ENCODE data around the gene CELSR1. TPM values are rescaled to one million over a fixed set of nuclear protein-coding genes. Genes with fewer than 3 reads are reported as not detected.

The CELSR1 gene
- total RNA-seq, 1 experiment from 2014 or later, result 19.6 TPM

- Histone ChIP-seq H3K4me1 (ENCODE audit: control insufficient read depth in 1 of 2, insufficient read depth in 2 of 2, low read length in 2 of 2) (peaks cover 23 to 77% of the 10 kb centered on the region in 2 experiments), H3K4me3 (replicated peaks in 1 of 2; ENCODE audit: low read depth in 1 of 2, low read length in 2 of 2) (no peak overlapping the region), H3K9me2 (ENCODE audit: insufficient read depth) (no peaks in the 10 kb centered on the region), H3K79me2 (ENCODE audit: insufficient read depth, low read length) (no peaks in the 10 kb centered on the region), H2AFZ (ENCODE audit: low read depth, low read length, poor library complexity, severe bottlenecking) (no peak overlapping the region), H3K27ac (ENCODE audit: low read depth, low read length) (peak overlapping the region; percentile 79; the same call in 1 of the 2 replicates), H4K20me1 (ENCODE audit: insufficient read depth) (no peaks in the 10 kb centered on the region), H3K36me3 (ENCODE audit: control insufficient read depth in 1 of 2, insufficient read depth in 2 of 2, low read length in 2 of 2) (0 out of 4 replicates have a peak, but pooled peaks cover 0 to 5% of the 10 kb centered on the region in 2 experiments), H3K27me3 (ENCODE audit: insufficient read depth, low read length) (no peaks in the 10 kb centered on the region), H3K9ac (ENCODE audit: low read length) (no peak overlapping the region), H3K4me2 (ENCODE audit: low read length) (peak overlapping the region; percentile 71; the same call in 1 of the 2 replicates), H3K9me3 (ENCODE audit: control insufficient read depth in 1 of 2, insufficient read depth in 1 of 2, low read depth in 1 of 2, low read length in 2 of 2) (no peaks in the 10 kb centered on the region)
- no peak for DNase-seq (ENCODE audit: low read depth, low spot score)
- RAD21 ChIA-PET (ENCODE audit: low non-redundant PET in 1 of 2, low total read pairs in 2 of 2, uncharacterized antibody in 2 of 2, unreplicated experiment in 2 of 2), result no interaction called here
- no peak for ATAC-seq
- BruUV-seq (replicated peaks), result no TSS peak
- intact Hi-C loops (cut with micrococcal nuclease), result no loop called here
- TF ChIP-seq POLR2A (IDR thresholded peaks at IDR 0.05; ENCODE audit: borderline replicate concordance, extremely low read depth, insufficient read depth, insufficient read length), result no peak
- no peak for TF ChIP-seq JUND (IDR thresholded peaks at IDR 0.05)
- no peak for TF ChIP-seq EZH2phosphoT487 (IDR thresholded peaks at IDR 0.05; ENCODE audit: borderline replicate concordance)
- no peak for TF ChIP-seq SIN3A (IDR thresholded peaks at IDR 0.05; ENCODE audit: low read depth)
- no peak for TF ChIP-seq ATF3 (IDR thresholded peaks at IDR 0.05)
- TF ChIP-seq ZFX (IDR thresholded peaks at IDR 0.05), result no peak
- TF ChIP-seq CTCF (IDR thresholded peaks at IDR 0.05 in 2 of 3, conservative IDR thresholded peaks at IDR 0.05 in 1 of 3; ENCODE audit: borderline replicate concordance in 1 of 3, insufficient read depth in 1 of 3, low read depth in 2 of 3, low read length in 2 of 3), result no peak
- no peak for TF ChIP-seq EZH2 (IDR thresholded peaks at IDR 0.05)
- TF ChIP-seq ZNF274 (IDR thresholded peaks at IDR 0.05; ENCODE audit: low read depth, low read length), result no peak
- no peak for TF ChIP-seq FOSL1 (IDR thresholded peaks at IDR 0.05; ENCODE audit: low read depth)
- no peak for TF ChIP-seq SP1 (IDR thresholded peaks at IDR 0.05; ENCODE audit: low read depth)
- TF ChIP-seq MAX (IDR thresholded peaks at IDR 0.05), result no peak
- no peak for TF ChIP-seq YY1 (IDR thresholded peaks at IDR 0.05; ENCODE audit: extremely low read depth, insufficient replicate concordance, low read depth, low read length)
- TF ChIP-seq RAD21 (IDR thresholded peaks at IDR 0.05; ENCODE audit: low read depth), result no peak
- no peak for TF ChIP-seq POLR2AphosphoS5 (IDR thresholded peaks at IDR 0.05; ENCODE audit: low read depth, low read length)
- no peak for TF ChIP-seq TCF7L2 (IDR thresholded peaks at IDR 0.05; ENCODE audit: borderline replicate concordance, extremely low read depth, insufficient read depth, insufficient read length)
- TF ChIP-seq CEBPB (IDR thresholded peaks at IDR 0.05; ENCODE audit: low read depth), result no peak
- CTCF ChIA-PET, result no interaction called here
- POLR2A ChIA-PET, result no interaction called here
Measured at GRCh38 chr22:46461566-46462180, 75.7 kb downstream of the CELSR1 start.
